GM19240 (cell line): ENCODE data around the gene AHSA1.
A peak's percentile ranks its signal among the peaks of the same experiment; 100 is the strongest.
"Not testable (repeated sequence)": the region's sequence is repeated elsewhere in the genome, so short reads cannot be mapped to it uniquely, and the experiment has no call there.

Experiments used
- DNase-seq: peaks from one replicate; pipeline ENCODE4 v3.0.0; 2011; ENCODE audit warnings: low spot score; ENCODE audit not compliant: insufficient read length

AHSA1 gene

GRCh38 chr14:77457522-77458248 lies at the start of gene AHSA1, which contains the start of gene VIPAS39:
TSS of gene AHSA1 (plus strand) at chr14:77458093. CDS start at chr14:77458190, 97 bp downstream.
TSS of gene VIPAS39 (minus strand) at chr14:77457601. CDS start at chr14:77454102, 3,499 bp downstream.
- peak; percentile 86 for DNase-seq

GRCh38 chr14:77409131-77409533 lies 48.8 kb upstream of the AHSA1 start:
- DNase-seq: no peak

- DNase-seq: not testable (repeated sequence)
These were observed 42.4 kb upstream of the AHSA1 start for GRCh38 chr14:77415403-77416030.

- DNase-seq: not testable (repeated sequence)
These were observed 41.8 kb upstream of the AHSA1 start for GRCh38 chr14:77416098-77416497.

GRCh38 chr14:77416836-77417235 lies 41.1 kb upstream of the AHSA1 start:
- DNase-seq: no peak

GRCh38 chr14:77421201-77421600 lies 36.7 kb upstream of the AHSA1 start:
- DNase-seq: no peak

GRCh38 chr14:77423423-77423822 lies 34.5 kb upstream of the AHSA1 start, which contains the start of gene NOXRED1:
TSS of gene NOXRED1 (minus strand) at chr14:77423523. CDS start at chr14:77422889, 634 bp downstream.
- no peak for DNase-seq

GRCh38 chr14:77424862-77425261 lies 33.0 kb upstream of the AHSA1 start:
- DNase-seq: no peak

GRCh38 chr14:77426396-77426795 lies 31.5 kb upstream of the AHSA1 start:
- DNase-seq: no peak

GRCh38 chr14:77436042-77436441 lies 21.9 kb upstream of the AHSA1 start:
- no peak for DNase-seq

GRCh38 chr14:77438596-77438995 lies 19.3 kb upstream of the AHSA1 start:
- DNase-seq: no peak

- no peak for DNase-seq
These were observed 18.0 kb upstream of the AHSA1 start for GRCh38 chr14:77439861-77440260.

- no peak for DNase-seq
These were observed 15.7 kb upstream of the AHSA1 start for GRCh38 chr14:77442196-77442595.

- DNase-seq: no peak
These were observed 1.8 kb upstream of the AHSA1 start for GRCh38 chr14:77455966-77456640.

- DNase-seq: no peak
These were observed 775 bp upstream of the AHSA1 start for GRCh38 chr14:77457115-77457521.

GRCh38 chr14:77458249-77458950 lies 507 bp downstream of the AHSA1 start:
- no peak for DNase-seq

GRCh38 chr14:77459072-77459723 lies 1.3 kb downstream of the AHSA1 start:
- no peak for DNase-seq

- DNase-seq: no peak
These were observed 9.9 kb downstream of the AHSA1 start for GRCh38 chr14:77467801-77468200.

GRCh38 chr14:77469067-77469505 lies 11.2 kb downstream of the AHSA1 start:
- DNase-seq: no peak

GRCh38 chr14:77469539-77469938 lies 11.6 kb downstream of the AHSA1 start:
- DNase-seq: no peak
